Stimulated activated CD4-positive, alpha-beta T cell treated with anti-CD3 and anti-CD28 coated beads, Interleukin-1b, Interleukin-23, amount 100 ng/mL, for 4 hours (primary cell): ENCODE measurements around the gene IGSF9B.

Experiments used
- DNase-seq, 2 donors: peaks; one replicate each; pipeline ENCODE4 v3.0.0-alpha.2; 2020; ENCODE audit warnings: low read depth in 2 of 2

The IGSF9B gene

DNA sequence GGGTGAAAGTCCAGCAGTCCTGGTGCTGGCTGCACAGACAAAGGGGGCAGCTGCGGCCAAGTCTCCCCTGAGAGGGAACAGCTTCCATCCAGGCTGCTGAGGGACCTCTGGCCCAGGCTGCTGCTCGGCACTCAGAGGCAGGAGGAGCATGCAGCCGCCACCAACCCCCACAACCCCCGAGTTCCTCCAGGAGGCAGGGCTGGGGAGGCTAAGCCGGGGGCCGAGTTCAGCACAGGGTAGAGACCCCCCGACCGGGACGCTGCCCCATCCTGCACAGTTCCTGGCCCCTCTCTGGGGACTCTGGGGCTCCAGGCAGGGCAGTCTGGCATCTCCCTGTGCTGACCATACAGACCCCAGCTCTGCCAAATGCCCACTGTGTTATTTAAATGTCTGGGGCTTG is 20.2 kb downstream of the IGSF9B start:
- DNase-seq: no peak

DNA sequence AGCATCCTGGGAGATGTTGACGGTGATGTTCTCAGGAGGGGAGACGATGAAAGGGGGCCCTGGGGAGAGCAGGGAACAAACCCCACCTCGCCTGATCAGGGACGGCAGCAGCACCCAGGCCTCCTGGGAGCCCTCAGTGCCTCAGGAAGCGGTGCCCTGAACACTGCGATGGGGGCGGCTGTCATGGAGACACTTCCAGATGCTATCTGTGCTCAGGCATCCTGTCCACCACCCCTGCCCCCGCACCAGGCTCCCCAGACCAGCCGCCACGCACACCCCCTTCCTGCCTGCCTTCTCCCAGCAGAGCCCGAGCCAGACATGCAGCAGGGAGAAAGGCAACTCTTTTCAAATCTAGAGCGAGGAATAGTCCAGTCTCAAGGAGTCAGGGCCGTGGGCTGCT is 20.6 kb downstream of the IGSF9B start:
- DNase-seq: no peak

DNA sequence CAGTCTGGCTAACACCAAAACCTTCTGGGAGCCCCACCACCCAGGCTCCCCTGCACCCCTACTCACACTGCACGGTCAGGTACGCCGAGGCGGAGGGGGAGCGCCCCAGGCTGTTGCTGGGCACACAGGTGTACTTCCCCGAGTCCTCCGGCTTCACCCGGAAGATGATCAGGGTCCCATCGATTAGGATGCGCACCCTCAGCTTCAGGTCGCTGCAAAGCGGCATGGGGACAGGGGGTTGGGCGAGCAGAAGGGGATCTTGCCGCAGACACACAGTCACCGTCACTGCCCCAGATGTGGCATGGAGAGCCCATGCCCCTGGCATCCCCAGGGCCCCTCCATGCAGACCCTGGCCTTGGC is 21.2 kb downstream of the IGSF9B start:
- DNase-seq: no peak

DNA sequence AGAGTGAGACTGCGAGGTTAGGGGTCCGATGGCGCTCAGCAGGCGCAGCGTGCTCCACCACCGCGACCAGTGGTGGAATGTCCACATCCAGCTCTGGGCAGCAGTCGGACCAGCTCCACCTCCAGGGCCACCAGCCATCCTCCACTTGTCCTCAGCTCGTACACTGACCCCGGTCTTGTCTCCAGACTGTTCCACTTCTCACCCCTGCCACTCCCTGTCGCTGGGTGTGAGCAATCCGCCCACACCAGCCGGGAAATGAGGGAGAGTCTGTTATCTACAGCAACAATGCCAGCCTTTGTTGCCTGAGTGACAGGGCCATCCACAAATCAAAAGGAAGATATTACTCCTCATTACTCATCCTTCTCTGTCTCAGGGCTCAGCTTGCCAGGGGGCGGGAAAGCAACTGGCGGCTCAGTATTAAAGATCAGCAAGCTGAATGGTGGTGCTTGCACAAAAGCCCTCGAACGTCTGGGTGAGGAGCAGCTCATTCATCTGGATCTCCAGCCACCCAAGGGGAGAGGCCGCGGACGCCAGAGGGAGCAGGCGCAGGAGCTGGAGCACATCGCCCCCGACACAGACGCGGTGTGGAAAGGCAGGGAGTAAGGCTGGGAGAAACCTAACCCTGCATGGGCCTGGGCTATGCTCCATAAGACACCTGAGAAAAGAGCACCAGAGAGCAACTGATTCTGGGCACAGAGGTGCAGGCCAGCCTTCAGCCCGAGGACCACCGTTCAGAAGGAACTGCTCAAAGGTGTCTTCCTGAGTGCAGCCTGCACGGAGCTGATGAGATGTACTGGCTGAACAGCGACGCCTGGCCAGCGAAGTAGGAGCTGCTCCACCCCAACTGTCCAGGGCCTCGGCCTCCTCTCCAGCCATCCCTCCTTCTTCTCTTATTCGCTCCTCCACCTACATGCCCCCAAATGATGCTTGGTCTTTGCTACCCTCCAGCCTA is 21.9 kb downstream of the IGSF9B start:
- DNase-seq: no peak

DNA sequence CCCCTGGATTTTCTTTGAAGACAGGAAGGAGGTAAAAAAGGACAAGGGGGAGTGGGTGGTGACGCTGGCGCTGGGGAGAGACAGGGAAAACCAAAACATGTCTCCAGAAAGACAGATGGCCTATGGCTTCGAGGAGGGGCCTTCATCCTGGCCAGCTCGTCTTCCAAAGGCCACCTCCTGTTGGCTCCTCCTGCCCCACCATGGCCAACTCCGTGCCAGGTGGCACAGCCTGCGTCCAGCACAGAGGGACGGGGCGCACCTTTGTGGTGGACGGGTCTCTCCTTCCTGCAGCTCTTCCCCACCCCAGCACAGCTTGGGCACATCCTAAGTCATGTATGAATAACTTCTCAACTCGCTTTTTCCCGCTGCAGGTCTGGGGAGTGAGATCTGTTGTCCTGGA is 22.7 kb downstream of the IGSF9B start:
- no peak for DNase-seq

DNA sequence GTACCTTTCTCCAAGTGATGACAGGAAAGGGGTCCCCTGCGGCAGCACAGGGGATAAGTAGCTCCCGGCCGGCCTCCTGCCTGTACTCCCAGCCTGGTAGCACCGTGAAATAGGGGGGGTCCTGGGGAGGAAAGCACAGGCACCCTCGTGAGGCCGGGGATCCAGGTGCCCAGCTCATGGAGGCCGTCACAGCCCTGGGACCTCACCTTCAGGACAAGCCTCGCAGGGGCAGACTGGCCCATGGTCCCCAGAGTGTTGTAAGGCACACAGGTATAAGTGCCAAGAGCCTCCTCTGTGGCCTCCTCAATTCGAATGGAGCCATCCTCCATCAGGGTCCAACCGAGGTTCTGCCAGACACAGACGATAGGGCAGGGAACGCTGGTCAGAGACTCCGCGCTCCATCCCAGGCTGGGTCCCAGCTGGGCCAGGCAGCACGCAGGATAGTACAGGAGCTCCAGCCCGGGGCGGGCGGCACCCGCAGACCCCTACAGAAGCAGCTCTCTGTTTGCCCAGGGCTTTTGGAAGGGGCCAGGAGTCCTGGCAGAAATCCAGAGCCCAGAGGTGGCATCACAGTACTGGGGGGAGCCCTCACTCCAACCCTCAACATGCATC is 25.2 kb downstream of the IGSF9B start:
- no peak for DNase-seq

DNA sequence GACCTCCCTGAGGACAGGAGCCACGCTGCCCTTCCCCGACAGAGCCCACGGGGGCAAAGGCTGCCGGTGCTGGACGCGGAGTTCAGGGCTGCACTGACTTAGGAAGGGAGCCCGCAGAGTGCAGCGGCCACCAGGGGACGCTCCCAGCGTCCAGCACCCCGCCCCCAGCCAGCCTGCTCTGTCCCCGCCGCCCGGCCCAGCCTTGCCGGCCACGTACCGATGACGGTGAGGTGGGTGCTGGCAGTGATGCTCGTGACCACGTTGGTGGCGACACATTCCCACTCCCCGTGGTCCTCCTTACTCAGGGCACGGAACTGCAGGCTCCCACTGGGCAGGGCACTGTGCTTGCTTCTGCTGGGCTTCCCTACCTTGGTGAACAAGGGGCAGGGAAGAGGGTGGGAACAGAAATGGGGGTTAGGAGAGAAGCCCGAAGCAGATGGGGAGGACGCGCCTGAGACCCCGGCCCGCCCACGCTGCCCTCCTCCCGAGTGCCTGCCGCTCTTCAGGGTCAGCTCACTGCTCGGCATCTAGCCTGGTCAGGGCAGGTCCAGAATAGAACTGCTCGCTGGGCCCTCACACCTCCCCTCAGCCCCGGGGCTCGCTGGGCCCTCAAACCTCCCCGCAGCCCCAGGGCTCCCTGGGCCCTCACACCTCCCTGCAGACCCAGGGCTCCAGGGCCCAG is 25.9 kb downstream of the IGSF9B start:
- no peak for DNase-seq

DNA sequence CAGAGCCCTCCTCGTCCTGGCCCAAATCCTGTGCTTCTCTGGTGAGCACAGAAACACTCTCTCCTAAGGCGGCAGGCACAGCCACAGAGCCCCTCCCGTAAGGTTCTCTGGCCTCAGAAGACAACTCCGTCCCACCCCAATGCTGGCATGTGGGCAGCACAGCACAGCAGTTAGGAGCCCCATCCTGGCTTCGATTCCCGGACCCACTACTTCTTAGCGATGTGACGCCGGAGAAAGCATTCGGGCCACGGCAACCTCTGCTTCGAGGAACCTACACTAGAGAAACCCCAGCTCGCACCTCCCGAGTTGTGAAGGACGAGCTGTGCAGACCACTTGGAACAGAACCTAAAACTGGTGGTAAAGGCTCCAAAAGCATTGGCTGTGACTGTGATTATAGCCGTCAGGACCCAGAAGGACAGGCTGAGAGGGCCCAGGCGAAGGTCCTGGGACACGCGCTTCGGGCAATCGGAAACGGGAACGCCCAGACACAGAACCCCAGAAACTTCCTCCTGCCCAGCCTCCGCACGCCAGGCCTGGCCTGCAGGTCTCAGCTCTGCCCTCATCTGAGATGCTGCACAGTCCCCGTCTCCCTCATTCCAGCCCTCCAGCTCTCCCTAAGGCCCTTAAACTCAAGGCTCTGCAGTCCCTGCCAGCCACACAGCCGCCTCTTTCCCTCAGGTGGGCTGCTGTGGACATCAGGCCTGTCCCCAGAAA is 26.6 kb downstream of the IGSF9B start:
- DNase-seq: no peak

DNA sequence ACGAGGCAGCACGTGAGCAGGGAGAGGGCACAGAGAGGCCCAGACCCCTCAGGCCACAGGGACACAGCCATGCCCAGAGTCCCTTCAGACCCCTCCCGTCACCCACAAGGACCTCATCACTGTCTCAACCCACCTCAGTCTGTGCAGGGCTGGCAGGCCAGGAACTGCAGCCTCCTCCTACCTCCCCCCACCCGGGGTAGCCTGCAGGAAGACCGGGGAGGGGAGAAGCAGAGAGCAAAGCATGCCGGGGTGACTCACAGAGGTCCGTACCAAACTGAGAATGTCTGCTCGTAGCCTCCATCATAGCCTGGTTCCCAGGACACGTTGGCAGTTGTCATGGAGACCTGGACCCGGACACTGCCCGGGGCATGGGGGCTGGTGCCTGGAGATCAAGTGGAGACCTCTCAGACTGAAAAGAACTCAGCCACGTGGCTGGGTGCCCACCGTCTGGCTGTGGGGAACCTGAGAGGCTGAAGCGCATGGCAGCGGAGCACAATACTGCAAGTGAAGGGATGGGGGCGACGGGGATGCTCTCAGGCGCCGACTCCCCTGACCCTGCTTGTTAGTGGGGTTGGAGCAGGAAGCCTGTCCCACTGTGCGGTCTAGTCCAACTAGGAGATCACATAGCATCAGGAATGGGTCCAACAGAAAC is 27.2 kb downstream of the IGSF9B start:
- no peak for DNase-seq

DNA sequence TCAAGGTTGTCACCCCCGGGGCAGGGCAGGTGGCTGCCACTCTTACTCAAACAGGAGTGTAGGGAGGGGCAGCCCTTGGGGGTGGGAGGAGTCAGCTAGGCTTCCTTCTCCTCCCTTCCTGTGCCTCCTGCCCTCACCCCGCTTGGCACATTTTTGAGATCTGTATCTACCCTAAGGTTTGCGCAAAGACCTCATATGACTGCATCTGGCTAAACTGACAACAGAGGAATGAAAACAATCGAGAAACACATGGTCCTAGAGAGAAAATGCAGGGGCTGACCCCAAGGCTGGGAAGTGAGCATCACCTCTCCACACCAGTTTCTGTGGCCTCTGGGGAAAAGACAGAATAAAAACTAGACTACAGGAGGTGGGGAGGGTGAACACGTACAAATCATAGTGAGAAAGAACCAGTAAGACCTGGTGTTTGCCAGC is 28.1 kb downstream of the IGSF9B start:
- DNase-seq: peak; percentile 21 to 37

DNA sequence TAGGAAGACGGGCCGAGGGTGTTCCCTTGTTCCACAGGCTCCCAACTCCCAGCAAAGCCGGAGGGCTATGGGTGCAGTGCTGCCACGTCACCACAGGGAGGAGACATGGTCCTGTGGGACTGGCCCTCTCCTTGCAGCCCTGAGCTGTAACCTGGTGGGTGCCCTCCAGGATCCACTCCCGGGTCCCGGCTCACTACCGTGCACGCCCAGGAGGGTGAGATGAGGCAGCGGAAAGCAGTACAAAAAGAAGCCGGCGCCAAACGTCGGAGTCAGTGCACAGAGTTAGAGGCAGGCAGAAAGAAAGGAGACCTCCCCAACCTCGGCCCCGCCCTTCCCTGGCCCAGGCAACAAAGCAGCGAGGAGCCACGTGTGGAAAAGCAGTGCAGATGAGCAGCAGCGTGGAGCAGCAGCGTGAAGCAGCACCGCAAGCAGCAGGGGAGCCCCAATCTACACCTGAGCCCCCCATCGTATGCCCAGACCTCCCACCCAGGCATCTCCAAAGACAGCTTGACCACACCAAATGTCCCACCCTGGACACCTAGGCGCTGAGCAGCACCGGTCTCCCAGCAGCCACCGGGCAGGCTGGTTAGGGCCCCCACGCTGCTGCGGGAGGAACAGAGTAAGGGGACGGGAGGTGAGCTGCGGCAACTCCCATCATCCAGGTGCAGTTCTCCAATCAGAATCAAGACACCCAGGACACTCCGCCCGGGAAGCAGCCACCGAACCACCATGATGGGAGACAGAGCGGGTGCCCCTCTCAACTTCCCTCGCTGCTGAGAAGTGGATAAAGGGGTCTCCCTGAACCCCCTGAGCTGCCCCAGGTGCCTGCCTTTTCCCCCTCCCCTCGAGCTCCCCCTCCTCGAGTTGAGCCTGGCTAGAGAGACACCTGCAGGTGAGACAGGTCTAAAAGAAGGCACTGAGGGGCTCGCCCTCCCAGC is 28.8 kb downstream of the IGSF9B start:
- peak; percentile 53 to 63 for DNase-seq

DNA sequence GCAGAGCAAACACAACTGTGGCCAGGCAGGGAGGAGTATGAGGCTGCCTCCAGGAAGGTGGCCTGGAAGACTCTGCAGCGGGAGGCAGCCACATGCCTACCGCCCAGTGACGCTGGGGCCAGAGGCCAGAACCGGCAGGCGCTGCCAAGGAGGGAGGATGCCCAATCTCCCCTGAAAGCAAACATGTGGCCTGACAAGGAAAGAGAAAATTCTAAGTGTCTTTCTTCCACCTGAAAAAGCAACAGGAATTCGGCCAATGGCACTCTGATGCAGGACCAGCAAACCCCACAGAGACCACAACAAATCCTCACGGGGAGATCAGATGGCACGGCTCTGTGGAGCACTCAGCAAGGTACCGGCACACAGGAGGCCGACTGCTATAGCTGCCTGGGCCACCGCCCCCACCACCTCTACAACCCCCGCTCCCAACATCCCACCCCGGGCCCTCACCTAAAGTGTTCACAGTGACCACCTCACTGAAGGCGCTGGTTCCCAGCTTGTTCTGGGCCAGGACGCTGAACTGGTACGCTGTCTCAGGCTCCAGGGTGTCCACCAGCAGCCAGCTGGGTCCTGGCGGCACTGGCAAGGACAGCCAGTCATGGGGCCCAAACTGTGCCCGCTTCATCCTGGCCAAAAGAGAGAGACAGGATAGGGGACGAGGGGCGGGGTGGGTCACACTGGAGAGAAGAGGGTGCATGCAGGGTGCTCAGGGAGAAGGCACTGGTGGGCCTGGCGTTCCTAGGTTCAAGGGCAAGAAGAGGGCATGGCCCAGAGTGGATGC is 30.1 kb downstream of the IGSF9B start:
- no peak for DNase-seq

DNA sequence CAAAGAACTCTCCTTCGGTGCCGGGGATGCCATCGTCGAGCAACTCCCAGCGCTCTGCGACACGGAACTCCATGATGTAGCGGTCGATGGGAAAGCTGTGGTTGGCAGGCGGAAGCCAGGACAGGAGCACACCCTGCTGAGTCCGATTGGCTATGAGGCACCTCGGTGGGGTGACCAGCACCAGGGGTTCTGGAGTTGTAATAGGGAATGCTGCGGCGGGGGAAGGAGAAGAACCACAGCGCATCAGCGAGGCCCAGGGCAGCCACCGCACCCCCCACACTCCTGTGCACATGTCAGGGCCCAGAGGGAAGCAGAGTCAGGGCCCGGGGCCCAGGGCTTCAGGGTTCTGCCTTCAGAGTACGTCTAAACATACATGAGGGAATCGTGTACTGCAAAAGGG is 31.0 kb downstream of the IGSF9B start:
- no peak for DNase-seq

DNA sequence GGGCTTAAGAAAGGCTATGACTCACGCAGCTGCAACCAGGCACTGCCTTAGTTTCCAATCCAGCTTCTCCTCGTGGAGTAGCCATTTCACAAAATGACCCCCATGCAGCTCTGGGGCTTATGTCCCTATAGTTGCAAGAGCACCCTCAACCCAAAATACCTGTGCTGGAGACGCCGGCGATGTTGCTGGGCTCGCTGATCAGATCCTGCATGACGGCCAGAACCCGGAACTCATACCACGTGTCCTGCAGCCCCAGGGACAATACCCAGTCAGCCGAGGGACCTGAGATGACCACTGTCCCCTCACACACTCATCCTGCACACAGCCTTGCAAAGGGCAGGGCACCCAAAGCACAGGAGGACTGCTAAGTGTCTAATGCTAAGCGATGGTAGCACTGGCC is 32.1 kb downstream of the IGSF9B start:
- DNase-seq: no peak

DNA sequence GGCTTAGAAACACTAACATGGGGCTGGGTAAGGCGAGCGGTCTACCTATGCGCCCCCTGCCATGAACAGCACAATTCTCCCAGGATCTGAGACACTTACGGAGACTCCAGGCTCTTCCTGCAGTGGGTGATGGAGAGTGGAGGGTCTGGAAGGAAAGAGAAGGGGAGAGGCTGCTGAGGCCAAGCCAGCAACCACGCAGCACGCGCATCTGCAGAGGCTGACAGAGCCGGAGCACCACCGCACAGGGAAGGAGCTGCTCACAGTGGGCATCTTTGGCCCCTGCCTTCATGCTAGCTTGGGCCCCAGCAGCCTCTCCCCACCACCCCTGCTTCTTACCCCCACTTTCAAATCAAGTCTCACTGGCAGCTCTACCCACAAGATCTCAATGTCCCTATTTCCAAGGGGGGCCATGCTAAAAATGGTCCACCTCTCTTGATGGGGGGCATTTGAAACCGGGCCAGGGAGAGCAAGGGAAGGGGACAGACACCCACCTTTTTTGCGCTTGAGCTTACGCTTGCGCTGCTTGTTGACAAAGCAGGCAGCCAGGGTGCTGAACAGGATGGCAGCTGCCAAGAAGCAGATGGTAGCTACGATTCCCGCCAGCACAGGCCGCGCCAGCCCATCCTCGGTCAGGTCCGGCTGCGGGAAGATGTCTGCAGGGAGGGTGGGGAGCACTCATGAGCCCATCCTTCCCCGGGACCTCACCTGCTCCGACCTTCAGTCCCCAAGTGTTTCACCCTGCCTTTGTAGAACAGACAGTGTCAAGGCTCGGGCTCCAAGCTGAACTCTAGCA is 34.5 kb downstream of the IGSF9B start:
- no peak for DNase-seq

DNA sequence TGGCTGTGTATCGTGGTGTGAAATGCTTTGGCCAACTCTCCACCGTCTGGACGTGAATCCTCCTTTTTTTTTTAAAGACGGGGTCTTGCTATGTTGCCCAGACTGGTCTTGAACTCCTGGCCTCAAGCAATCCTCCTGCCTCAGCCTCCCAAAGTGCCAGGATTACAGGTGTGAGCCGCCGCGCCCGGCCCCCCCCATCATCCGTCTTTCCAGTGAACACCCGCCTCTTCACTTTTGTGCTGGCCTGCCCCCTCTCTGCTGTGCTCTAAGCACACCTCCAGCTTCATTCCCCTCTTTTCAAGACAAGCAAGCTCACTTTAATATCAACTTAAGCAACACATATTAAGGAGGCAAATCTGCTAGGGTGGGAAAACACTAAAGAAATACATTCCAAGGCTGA is 35.3 kb downstream of the IGSF9B start:
- no peak for DNase-seq

DNA sequence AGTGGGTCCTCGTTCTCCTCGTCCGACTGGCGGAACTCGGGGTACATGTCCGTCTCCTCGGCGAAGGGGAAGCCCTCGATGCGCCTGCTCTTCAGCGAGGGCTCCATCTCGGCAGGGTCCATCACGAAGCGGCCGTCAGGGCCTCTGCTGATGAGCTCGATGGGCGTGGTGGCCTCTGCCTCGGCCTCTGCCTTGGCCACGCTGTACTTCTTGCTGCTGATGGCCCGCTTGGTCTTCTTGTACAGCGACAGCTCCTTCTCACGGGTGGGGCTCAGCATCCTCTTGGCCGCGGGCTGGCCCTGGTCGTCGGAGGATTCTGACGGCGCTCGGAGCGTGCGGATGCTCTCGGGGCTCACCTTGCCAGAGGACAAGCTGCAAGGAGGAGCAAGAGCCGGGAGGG is 35.7 kb downstream of the IGSF9B start:
- no peak for DNase-seq

DNA sequence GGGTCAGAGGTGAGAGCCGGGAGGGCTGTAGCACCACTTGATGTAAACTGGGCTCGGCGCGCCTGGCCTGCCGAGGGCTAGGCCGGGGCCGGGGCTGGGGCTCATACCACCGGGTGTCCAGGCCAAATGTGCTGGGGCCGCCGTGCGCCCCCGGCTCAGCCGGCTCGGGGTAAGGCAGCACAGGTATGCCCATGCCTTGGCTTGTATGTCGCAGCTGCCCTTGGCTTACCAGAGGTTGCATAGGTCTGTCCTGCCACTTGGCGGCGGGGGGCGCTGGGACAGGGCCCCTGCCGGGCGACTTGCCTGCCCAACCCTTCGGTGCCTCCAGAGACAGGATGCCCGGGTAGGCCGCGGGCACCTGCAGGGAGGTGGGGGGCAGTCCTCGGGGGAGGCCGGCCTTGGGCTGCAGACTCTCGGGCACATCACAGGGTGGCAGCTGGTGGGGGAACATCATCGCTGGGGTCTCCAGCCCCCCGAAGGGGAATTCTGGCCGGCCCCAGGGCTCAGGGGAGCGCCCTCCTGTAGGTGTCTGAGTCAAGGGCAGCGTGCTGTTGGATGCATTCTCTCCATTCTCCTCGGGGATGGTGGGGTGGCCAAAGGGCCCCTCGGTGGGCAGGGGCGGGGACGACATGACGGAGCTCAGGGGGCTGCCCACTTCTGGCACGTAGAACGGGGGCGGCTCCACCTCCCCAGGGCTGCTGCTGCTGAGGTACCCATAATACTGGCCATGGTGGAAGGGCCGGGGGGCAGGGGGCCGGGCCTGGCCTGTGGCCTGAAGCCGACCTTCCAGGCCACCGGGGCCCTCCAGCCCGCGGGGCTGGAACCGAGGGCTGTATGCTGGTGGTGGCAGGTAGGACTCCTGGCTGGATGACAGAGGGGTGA is 36.4 kb downstream of the IGSF9B start:
- DNase-seq: no peak
